ENCODE measurements around the gene KCNH4. TPM values are rescaled to one million over a fixed set of nuclear protein-coding genes. Genes with fewer than 3 reads are reported as not detected.

Gene KCNH4
- total RNA-seq, 1 experiment from 2014 or later = 0.24 TPM

DNA sequence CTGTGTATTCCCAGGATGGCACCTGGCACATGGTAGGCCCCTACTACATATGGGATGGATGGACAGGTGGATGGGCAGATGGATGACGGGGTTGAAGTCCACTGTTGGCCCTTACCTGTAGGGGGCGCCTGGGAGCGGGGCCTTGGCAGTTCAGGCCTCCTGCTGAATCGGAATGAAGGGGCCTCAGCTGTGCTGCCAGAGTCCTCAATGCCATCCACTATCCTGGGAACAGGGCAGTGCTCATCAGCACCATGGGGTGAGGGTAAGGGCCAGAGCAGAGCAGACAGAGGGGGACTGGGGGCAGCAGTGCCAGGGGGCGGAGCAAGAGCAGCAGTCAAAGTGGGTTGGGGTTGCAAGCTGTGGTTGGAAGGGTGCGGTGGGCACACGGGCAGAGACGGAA lies 17.8 kb downstream of the KCNH4 start:
- TF ChIP-seq, protein P1, sequence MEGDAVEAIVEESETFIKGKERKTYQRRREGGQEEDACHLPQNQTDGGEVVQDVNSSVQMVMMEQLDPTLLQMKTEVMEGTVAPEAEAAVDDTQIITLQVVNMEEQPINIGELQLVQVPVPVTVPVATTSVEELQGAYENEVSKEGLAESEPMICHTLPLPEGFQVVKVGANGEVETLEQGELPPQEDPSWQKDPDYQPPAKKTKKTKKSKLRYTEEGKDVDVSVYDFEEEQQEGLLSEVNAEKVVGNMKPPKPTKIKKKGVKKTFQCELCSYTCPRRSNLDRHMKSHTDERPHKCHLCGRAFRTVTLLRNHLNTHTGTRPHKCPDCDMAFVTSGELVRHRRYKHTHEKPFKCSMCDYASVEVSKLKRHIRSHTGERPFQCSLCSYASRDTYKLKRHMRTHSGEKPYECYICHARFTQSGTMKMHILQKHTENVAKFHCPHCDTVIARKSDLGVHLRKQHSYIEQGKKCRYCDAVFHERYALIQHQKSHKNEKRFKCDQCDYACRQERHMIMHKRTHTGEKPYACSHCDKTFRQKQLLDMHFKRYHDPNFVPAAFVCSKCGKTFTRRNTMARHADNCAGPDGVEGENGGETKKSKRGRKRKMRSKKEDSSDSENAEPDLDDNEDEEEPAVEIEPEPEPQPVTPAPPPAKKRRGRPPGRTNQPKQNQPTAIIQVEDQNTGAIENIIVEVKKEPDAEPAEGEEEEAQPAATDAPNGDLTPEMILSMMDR (IDR thresholded peaks at IDR 0.05) = peak; percentile 81
- no peak for TF ChIP-seq FOXJ3 (CRISPR knock-in tag; IDR thresholded peaks at IDR 0.05; ENCODE audit: borderline replicate concordance)
- TF ChIP-seq, protein P2, sequence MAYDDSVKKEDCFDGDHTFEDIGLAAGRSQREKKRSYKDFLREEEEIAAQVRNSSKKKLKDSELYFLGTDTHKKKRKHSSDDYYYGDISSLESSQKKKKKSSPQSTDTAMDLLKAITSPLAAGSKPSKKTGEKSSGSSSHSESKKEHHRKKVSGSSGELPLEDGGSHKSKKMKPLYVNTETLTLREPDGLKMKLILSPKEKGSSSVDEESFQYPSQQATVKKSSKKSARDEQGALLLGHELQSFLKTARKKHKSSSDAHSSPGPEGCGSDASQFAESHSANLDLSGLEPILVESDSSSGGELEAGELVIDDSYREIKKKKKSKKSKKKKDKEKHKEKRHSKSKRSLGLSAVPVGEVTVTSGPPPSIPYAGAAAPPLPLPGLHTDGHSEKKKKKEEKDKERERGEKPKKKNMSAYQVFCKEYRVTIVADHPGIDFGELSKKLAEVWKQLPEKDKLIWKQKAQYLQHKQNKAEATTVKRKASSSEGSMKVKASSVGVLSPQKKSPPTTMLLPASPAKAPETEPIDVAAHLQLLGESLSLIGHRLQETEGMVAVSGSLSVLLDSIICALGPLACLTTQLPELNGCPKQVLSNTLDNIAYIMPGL (CRISPR knock-in tag; IDR thresholded peaks at IDR 0.05) = 0 out of 2 replicates have a peak, but pooled peaks have one; percentile 2
- ATAC-seq (peak; percentile 86), DNase-seq (ENCODE audit: low spot score) (peak; percentile 87)
- Mint-ChIP-seq H3K36me3 (no peaks in the 10 kb centered on the region), H3K4me1 (0 out of 2 replicates have a peak, but pooled peaks cover 3% of the 10 kb centered on the region), H3K27me3 (ENCODE audit: low read depth) (no peaks in the 10 kb centered on the region; the same call in 1 of the 2 replicates), H3K4me3 (no peak overlapping the region), H3K27ac (0 out of 2 replicates have a peak overlapping the region, but pooled peaks have one; percentile 54), H3K9me3 (no peaks in the 10 kb centered on the region)
- ChIA-PET CTCF (interaction anchor here (0.6 to 3.2 kb wide), 28 partner anchors 9 to 374 kb away, joined by 3 to 33 read pairs (median 4); partner anchors contain the start of genes KAT2A and KCNH4), POLR2A (no interaction called here)

DNA sequence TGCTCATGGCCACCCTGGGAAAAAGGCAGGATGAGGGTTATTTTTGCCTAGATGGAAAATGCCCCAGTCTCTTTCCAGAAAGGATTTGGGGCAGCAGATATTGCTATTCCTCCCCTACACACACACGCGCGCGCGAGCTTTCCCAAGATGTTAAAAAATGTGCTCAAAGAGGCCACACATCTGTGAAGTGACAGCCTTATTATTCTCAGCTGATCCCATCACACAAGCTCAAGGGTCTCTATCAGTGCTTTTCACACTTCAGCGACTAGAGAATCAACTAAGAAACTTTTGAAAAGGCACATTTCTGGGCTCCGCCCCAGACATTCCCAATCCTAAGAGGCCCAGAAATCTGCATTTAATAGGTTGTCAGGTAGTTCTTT lies 20.4 kb downstream of the KCNH4 start:
- no peak for ATAC-seq
- ChIA-PET POLR2A (no interaction called here), CTCF (interaction anchor here (0.6 to 2.4 kb wide), 6 partner anchors 20 to 278 kb away, joined by 3 to 9 read pairs (median 4); partner anchors contain the start of gene KCNH4)
- no peaks in the 10 kb centered on the region for H3K27me3 Mint-ChIP-seq (ENCODE audit: low read depth)
- no peak for DNase-seq (ENCODE audit: low spot score)
- H3K4me3 Mint-ChIP-seq = no peak overlapping the region
- H3K4me1 Mint-ChIP-seq = peaks cover 11% of the 10 kb centered on the region
- no peaks in the 10 kb centered on the region for H3K36me3 Mint-ChIP-seq
- peak overlapping the region; percentile 15; the same call in 1 of the 2 replicates for H3K27ac Mint-ChIP-seq
- no peaks in the 10 kb centered on the region for H3K9me3 Mint-ChIP-seq
- TF ChIP-seq, protein P3, sequence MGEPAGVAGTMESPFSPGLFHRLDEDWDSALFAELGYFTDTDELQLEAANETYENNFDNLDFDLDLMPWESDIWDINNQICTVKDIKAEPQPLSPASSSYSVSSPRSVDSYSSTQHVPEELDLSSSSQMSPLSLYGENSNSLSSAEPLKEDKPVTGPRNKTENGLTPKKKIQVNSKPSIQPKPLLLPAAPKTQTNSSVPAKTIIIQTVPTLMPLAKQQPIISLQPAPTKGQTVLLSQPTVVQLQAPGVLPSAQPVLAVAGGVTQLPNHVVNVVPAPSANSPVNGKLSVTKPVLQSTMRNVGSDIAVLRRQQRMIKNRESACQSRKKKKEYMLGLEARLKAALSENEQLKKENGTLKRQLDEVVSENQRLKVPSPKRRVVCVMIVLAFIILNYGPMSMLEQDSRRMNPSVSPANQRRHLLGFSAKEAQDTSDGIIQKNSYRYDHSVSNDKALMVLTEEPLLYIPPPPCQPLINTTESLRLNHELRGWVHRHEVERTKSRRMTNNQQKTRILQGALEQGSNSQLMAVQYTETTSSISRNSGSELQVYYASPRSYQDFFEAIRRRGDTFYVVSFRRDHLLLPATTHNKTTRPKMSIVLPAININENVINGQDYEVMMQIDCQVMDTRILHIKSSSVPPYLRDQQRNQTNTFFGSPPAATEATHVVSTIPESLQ (CRISPR knock-in tag; IDR thresholded peaks at IDR 0.05) = no peak
- TF ChIP-seq TEAD4 (CRISPR knock-in tag; IDR thresholded peaks at IDR 0.05) (no peak), NR1H2 (CRISPR knock-in tag; IDR thresholded peaks at IDR 0.05) (no peak), ZNF317 (CRISPR knock-in tag; IDR thresholded peaks at IDR 0.05; ENCODE audit: borderline replicate concordance, low read depth) (no peak), GRHL2 (CRISPR knock-in tag; IDR thresholded peaks at IDR 0.05; ENCODE audit: insufficient replicate concordance, severe bottlenecking) (no peak), IRF2 (CRISPR knock-in tag; IDR thresholded peaks at IDR 0.05; ENCODE audit: borderline replicate concordance, low read depth) (no peak), NFYB (CRISPR knock-in tag; conservative IDR thresholded peaks at IDR 0.05; ENCODE audit: low read depth) (no peak)
- TF ChIP-seq, protein P4, sequence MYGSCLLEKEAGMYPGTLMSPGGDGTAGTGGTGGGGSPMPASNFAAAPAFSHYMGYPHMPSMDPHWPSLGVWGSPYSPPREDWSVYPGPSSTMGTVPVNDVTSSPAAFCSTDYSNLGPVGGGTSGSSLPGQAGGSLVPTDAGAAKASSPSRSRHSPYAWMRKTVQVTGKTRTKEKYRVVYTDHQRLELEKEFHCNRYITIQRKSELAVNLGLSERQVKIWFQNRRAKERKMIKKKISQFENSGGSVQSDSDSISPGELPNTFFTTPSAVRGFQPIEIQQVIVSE (CRISPR knock-in tag; IDR thresholded peaks at IDR 0.05; ENCODE audit: borderline replicate concordance) = no peak
- TF ChIP-seq, protein P5, sequence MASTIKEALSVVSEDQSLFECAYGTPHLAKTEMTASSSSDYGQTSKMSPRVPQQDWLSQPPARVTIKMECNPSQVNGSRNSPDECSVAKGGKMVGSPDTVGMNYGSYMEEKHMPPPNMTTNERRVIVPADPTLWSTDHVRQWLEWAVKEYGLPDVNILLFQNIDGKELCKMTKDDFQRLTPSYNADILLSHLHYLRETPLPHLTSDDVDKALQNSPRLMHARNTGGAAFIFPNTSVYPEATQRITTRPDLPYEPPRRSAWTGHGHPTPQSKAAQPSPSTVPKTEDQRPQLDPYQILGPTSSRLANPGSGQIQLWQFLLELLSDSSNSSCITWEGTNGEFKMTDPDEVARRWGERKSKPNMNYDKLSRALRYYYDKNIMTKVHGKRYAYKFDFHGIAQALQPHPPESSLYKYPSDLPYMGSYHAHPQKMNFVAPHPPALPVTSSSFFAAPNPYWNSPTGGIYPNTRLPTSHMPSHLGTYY (CRISPR knock-in tag; IDR thresholded peaks at IDR 0.05) = no peak
- TF ChIP-seq, protein P6, sequence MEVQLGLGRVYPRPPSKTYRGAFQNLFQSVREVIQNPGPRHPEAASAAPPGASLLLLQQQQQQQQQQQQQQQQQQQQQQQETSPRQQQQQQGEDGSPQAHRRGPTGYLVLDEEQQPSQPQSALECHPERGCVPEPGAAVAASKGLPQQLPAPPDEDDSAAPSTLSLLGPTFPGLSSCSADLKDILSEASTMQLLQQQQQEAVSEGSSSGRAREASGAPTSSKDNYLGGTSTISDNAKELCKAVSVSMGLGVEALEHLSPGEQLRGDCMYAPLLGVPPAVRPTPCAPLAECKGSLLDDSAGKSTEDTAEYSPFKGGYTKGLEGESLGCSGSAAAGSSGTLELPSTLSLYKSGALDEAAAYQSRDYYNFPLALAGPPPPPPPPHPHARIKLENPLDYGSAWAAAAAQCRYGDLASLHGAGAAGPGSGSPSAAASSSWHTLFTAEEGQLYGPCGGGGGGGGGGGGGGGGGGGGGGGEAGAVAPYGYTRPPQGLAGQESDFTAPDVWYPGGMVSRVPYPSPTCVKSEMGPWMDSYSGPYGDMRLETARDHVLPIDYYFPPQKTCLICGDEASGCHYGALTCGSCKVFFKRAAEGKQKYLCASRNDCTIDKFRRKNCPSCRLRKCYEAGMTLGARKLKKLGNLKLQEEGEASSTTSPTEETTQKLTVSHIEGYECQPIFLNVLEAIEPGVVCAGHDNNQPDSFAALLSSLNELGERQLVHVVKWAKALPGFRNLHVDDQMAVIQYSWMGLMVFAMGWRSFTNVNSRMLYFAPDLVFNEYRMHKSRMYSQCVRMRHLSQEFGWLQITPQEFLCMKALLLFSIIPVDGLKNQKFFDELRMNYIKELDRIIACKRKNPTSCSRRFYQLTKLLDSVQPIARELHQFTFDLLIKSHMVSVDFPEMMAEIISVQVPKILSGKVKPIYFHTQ (CRISPR knock-in tag; IDR thresholded peaks at IDR 0.05) = no peak
- TF ChIP-seq, protein P1 (IDR thresholded peaks at IDR 0.05) = no peak
- TF ChIP-seq, protein P7, sequence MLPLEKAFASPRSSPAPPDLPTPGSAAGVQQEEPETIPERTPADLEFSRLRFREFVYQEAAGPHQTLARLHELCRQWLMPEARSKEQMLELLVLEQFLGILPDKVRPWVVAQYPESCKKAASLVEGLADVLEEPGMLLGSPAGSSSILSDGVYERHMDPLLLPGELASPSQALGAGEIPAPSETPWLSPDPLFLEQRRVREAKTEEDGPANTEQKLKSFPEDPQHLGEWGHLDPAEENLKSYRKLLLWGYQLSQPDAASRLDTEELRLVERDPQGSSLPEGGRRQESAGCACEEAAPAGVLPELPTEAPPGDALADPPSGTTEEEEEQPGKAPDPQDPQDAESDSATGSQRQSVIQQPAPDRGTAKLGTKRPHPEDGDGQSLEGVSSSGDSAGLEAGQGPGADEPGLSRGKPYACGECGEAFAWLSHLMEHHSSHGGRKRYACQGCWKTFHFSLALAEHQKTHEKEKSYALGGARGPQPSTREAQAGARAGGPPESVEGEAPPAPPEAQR (CRISPR knock-in tag; IDR thresholded peaks at IDR 0.05) = no peak
- TF ChIP-seq, protein P8, sequence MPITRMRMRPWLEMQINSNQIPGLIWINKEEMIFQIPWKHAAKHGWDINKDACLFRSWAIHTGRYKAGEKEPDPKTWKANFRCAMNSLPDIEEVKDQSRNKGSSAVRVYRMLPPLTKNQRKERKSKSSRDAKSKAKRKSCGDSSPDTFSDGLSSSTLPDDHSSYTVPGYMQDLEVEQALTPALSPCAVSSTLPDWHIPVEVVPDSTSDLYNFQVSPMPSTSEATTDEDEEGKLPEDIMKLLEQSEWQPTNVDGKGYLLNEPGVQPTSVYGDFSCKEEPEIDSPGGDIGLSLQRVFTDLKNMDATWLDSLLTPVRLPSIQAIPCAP (CRISPR knock-in tag; IDR thresholded peaks at IDR 0.05) = no peak
- TF ChIP-seq, protein P9, sequence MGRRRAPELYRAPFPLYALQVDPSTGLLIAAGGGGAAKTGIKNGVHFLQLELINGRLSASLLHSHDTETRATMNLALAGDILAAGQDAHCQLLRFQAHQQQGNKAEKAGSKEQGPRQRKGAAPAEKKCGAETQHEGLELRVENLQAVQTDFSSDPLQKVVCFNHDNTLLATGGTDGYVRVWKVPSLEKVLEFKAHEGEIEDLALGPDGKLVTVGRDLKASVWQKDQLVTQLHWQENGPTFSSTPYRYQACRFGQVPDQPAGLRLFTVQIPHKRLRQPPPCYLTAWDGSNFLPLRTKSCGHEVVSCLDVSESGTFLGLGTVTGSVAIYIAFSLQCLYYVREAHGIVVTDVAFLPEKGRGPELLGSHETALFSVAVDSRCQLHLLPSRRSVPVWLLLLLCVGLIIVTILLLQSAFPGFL (CRISPR knock-in tag; IDR thresholded peaks at IDR 0.05; ENCODE audit: borderline replicate concordance) = no peak

Measured in WTC11 (cell line).